WI38 (cell line): Measurements from ENCODE around the gene SLC23A3.
"Not testable (repeated sequence)": the region's sequence is repeated elsewhere in the genome, so short reads cannot be mapped to it uniquely, and the experiment has no call there.

Source experiments
- H3K4me3 ChIP-seq: 2 replicates; pipeline ENCODE4 v1.5.1; 2011; ENCODE audit warnings: low read depth, mild to moderate bottlenecking, control low read depth, low read length
- TF ChIP-seq, protein P1 (sequence below): IDR thresholded peaks from 2 replicates; pipeline ENCODE4 v1.5.1; 2012; ENCODE audit warnings: low read depth, mild to moderate bottlenecking, control low read depth, low read length

The SLC23A3 gene

DNA sequence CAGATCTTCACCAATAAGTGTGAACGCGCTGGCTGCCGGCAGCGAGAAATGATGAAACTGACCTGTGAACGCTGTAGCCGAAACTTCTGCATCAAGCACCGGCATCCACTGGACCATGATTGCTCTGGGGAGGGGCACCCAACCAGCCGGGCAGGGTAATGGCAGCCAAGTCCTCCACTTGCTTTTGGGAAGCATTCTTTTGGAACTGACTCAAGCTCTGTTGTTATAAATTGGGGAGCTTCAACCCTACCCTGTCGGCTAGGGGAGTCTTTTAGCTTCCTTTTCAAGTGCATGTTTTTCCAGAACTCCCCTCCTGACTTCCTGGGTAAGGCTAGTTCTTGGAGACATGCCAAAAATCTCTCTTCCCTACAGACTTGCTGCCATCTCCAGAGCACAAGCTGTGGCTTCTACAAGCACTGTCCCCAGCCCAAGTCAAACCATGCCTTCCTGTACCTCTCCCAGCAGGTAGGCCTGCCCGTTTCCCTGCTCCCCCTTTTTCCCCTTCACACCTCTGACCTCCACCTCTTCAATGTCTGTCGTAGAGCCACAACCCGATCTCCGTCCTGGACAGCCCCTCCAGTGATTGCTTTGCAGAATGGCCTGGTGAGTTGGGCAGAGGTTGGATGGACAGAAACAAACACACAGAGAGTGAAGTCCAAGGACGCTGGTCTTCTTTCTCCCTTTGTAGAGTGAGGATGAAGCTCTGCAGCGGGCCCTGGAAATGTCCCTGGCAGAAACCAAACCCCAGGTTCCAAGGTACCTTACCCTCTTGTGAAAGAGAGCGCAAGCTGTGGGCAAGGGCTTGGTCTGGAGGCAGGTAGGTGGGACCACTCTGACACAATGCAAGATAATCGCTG lies 38.3 kb upstream of the SLC23A3 start:
- peak overlapping the region; percentile 73 for H3K4me3 ChIP-seq
- TF ChIP-seq, protein P1, sequence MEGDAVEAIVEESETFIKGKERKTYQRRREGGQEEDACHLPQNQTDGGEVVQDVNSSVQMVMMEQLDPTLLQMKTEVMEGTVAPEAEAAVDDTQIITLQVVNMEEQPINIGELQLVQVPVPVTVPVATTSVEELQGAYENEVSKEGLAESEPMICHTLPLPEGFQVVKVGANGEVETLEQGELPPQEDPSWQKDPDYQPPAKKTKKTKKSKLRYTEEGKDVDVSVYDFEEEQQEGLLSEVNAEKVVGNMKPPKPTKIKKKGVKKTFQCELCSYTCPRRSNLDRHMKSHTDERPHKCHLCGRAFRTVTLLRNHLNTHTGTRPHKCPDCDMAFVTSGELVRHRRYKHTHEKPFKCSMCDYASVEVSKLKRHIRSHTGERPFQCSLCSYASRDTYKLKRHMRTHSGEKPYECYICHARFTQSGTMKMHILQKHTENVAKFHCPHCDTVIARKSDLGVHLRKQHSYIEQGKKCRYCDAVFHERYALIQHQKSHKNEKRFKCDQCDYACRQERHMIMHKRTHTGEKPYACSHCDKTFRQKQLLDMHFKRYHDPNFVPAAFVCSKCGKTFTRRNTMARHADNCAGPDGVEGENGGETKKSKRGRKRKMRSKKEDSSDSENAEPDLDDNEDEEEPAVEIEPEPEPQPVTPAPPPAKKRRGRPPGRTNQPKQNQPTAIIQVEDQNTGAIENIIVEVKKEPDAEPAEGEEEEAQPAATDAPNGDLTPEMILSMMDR, result no peak

DNA sequence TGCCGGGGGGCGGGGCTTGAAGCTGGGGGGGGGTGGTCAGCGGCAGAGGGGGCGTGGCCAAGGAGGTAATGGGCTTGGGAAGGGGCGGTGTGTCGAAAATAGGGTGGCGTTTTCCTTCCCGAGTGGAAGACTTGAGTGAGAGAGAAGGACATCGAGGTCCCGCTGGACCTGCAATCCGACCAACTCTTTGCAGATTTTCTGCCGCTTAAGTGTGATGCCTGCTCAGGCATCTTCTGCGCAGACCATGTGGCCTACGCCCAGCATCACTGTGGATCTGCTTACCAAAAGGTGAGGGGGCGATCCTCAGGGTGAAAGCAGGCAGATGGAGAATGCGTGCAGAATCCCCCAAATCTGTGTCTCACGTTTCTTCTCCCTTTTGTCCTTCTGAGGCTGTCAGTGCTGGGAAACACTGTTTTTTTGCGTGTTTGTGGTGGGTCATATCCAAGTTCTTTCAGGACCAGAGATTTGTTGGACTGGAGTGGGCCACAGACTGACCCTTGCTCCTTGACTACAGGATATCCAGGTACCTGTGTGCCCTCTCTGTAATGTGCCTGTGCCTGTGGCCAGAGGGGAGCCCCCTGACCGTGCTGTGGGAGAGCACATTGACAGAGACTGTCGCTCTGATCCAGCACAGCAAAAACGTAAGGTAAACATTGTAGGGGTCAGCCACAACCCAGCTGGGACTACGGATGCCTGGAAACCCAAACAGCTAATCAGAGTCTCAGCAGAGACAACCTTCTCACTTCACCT lies 37.5 kb upstream of the SLC23A3 start:
- TF ChIP-seq, protein P1, result no peak

DNA sequence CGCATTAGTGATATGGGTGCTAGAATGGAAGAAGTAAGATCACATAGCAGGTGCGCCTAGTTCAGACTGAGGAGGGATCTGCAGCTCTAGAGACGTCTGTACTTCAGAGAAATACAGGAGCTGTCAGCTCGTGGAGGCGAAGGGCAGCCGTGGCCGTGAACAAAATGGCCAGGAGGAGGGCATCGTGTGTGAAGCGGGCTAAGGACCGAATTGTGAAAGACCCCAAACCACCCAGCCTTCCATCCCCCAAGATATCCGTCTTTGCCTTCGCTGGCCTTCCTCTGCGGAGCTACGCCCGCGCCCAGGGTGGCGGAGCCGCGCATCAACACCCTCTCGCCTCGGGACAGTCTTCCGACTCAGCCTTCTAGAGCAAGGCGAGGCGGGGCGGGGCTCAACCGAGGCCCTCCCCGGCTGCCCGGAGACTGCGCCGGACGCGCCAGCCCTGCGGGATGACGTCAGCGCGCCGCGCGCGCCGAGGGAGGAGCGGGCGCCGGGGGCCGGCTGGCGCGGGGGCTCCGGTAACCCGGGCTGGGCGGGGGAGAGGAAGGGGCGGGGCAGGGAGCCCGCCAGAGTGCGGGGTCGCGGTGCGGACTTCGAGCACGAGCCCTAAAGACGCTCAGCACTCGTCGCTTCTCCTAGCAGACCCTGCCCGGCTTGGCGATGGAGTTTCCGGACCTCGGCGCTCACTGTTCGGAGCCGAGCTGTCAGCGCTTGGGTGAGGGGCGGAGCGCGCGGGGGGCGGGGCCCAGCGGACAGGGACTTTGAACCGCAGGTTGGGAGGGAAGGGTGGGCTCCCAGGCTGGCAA lies 36.7 kb upstream of the SLC23A3 start, which contains the start of gene ZFAND2B:
TSS of gene ZFAND2B (plus strand) at position 455 of the 806 bp plus-strand sequence. CDS start at position 661, 206 bp downstream.
- H3K4me3 ChIP-seq, result peak within 1 kb of the TSS; percentile 73
- TF ChIP-seq, protein P1, result no peak

More for the DNA sequence above, 37.5 kb upstream of the SLC23A3 start:
- peak overlapping the region; percentile 73 for H3K4me3 ChIP-seq

DNA sequence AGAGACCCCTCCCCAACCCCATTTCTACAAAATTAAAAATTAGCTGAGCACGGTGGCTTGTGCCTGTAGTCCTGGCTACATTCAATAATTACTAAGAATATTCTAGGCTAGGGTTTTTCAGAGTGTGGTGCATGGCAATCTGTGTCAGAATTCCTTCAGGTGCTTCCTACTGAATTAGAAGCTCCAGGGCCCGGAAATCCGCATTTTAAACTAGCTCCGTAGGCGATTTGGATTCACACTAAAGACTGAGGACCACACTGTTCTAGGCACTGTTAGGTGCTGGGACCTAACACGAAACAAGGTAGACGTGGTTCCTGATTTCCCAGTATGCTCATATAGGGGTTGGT lies 36.1 kb upstream of the SLC23A3 start:
- TF ChIP-seq, protein P1, result no peak
- peak overlapping the region; percentile 73 for H3K4me3 ChIP-seq

DNA sequence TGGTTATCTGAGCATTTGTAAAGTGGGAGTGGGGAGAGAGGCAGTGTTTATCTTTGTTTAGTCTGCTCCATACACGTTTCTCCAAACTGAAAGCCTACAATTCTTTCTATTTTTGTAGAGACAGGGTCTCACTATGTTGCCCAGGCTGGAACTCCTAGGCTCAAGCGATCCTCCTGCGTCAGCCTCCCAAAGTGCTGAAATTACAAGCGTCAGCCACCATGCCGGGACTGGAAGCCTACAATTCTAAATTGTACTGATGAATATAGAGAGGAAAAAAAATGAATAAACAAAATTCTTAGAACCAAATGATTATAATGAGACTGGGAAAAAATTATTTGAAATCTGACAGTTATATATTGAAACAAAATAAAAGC lies 35.3 kb upstream of the SLC23A3 start:
- TF ChIP-seq, protein P1, result no peak
- H3K4me3 ChIP-seq, result no peak overlapping the region

DNA sequence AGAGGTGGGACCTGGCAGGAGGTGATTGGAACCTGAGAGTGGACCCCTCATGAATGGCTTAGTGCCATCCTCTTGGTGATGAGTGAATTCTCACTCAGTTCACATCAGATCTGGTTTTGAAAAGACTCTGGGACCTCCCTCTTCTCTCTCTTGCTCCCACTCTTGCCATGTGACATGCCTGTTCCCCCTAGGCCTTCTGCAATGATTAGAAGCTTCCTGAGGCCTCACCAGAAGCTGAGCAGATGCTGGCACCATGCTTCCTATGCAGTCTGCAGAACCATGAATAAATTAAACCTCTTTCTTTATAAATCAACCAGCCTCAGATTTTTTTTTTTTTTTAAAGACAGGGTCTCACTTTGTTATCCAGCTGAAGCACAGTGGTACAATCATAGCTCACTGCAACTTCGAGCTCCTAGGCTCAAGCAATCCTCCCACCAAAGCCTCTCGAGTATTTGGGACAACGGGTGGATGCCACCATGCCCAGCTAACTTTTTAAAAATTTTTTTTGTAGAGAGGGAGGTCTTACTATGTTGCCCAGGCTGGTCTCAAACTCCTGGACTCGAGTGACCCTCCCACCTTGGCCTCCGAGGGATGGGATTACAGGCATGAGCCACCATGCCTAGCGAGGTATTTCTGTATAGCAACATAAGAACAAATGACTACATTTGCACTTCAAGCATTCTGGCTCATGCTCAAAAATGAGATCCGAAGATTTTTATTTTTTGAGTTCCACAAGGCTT lies 34.8 kb upstream of the SLC23A3 start:
- TF ChIP-seq, protein P1, result no peak
- no peak overlapping the region for H3K4me3 ChIP-seq

DNA sequence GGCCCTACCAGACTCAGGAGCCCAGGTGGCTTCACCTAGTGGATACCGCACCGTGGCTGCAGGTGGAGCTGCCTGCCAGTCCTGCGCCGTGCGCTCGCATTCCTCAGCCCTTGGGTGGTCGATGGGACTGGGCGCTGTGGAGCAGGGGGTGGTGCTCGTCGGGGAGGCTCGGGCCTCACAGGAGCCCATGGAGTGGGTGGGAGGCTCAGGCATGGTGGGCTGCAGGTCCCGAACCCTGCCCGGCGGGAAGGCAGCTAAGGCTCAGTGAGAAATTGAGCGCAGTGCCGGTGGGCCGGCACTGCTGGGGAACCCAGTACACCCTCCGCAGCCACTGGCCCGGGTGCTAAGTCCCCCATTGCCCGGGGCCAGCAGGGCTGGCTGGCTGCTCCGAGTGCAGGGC lies 31.5 kb upstream of the SLC23A3 start:
- H3K4me3 ChIP-seq, result not testable (repeated sequence)

DNA sequence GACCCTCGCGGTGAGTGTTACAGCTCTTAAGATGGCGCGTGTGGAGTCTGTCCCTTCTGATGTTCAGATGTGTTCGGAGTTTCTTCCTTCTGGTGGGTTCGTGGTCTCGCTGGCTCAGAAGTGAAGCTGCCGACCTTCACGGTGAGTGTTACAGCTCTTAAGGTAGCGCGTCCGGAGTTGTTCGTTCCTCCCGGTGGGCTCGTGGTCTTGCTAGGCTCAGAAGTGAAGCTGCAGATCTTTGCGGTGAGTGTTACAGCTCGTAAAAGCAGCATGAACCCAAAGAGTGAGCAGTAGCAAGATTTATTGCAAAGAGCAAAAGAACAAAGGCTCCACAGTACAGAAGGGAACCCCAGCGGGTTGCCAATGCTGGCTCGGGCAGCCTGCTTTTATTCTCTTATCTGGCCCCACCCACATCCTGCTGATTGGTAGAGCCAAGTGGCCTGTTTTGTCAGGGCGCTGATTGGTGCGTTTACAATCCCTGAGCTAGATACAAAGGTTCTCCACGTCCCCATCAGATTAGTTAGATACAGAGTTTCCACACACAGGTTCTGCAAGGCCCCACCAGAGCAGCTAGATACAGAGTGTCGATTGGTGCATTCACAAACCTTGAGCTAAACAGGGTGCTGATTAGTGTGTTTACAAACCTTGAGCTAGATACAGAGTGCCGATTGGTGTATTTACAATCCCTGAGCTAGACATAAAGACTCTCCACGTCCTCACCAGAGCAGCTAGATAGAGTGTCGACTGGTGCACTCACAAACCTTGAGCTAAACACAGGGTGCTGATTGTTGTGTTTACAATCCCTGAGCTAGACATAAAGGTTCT lies 30.9 kb upstream of the SLC23A3 start:
- H3K4me3 ChIP-seq, result not testable (repeated sequence)
